Stomach (tissue), 9 donors: ENCODE data around the gene TREX2. TPM values are rescaled to one million over a fixed set of nuclear protein-coding genes. Genes with fewer than 3 reads are reported as not detected.
A peak's percentile ranks its signal among the peaks of the same experiment; 100 is the strongest.

ENCODE experiments used
- DNase-seq, 2 donors: peaks; one replicate each; pipeline versions ENCODE4 v3.0.0 to v3.0.0-alpha.2; 2013 to 2019
- H3K27ac ChIP-seq, 5 donors: fragments of 200-600 bp in 4 of 5; sonication (generic) in 4 of 5; one replicate each; pipeline ENCODE4 v1.5.1; 2013 to 2019; ENCODE audit warnings: mild to moderate bottlenecking in 1 of 5, moderate library complexity in 1 of 5
- H3K27me3 ChIP-seq, 3 donors: fragments of 200-600 bp; sonication (generic); one replicate each; pipeline ENCODE4 v1.5.1; 2017 to 2019; ENCODE audit warnings: mixed run types in 1 of 3
- H3K36me3 ChIP-seq, 4 donors: fragments of 200-600 bp; sonication (generic); 1 replicate in 3 of 4; 2 replicates in 1 of 4; pipeline ENCODE4 v1.5.1; 2016 to 2019
- H3K4me1 ChIP-seq, 4 donors: fragments of 200-600 bp; sonication (generic); one replicate each; pipeline ENCODE4 v1.5.1; 2016 to 2019
- H3K4me3 ChIP-seq, 4 donors: fragments of 200-600 bp; sonication (generic) in 3 of 4; one replicate each; pipeline ENCODE4 v1.5.1; 2016 to 2019; ENCODE audit warnings: mild to moderate bottlenecking in 1 of 4
- H3K9me3 ChIP-seq, 4 donors: fragments of 200-600 bp; sonication (generic); one replicate each; pipeline ENCODE4 v1.5.1; 2016 to 2019
- CTCF ChIP-seq, 7 experiments: fragments of 450-650 bp in 4 of 7; fragments of 200-600 bp in 3 of 7; sonication (generic) in 3 of 7; IDR thresholded peaks; one replicate each; pipeline ENCODE4 v1.5.1; 2016 to 2019; ENCODE audit warnings: antibody characterized with exemption in 7 of 7, control low read depth in 2 of 7, mild to moderate bottlenecking in 1 of 7
- EP300 ChIP-seq: sonication (generic); formaldehyde crosslinking; IDR thresholded peaks from one replicate; pipeline ENCODE4 v1.6.1; 2017; ENCODE audit warnings: antibody characterized with exemption
- POLR2A ChIP-seq, 4 donors: fragments of 450-650 bp; IDR thresholded peaks; one replicate each; pipeline ENCODE4 v1.6.1; 2016; ENCODE audit warnings: antibody characterized with exemption in 4 of 4, control low read depth in 2 of 4, mild to moderate bottlenecking in 1 of 4, moderate library complexity in 1 of 4
- POLR2AphosphoS5 ChIP-seq, 3 donors: sonication (generic); formaldehyde crosslinking; IDR thresholded peaks; one replicate each; pipeline ENCODE4 v1.6.1; 2016; ENCODE audit warnings: antibody characterized with exemption in 3 of 3
- WGBS, 5 donors: extraction: QIAGEN DNeasy Blood & Tissue Kit in 3 of 5; methylation state at CpG; one replicate each; pipeline versions ENCODE4 v1.1.5 to v1.1.7; 2013 to 2018; 5-methylcytosine and 5-hydroxymethylcytosine counted together
- intact Hi-C: fragments of 100-400 bp; cut with DNase I; formaldehyde crosslinking; loops from one replicate; pipeline ENCODE4 v1.15.1; 2023; ENCODE audit warnings: low total_unique reads
- polyA plus RNA-seq, 3 donors: library from polyadenylated mRNA; stranded (reverse); fragments of 200-250 nt; gene quantifications; one replicate each; pipeline ENCODE4 v1.2.3, GENCODE V29; 2013
- total RNA-seq, 5 donors: library from RNA; depleted of rRNA; stranded (reverse); fragments of >200 nt; gene quantifications; one replicate each; pipeline versions ENCODE4 v1.1.0 to v1.2.3, GENCODE V29; 2014 to 2016
- donor health status: healthy with polysubstance abuse.
- donor health status: Bipolar disorder and iron deficiency.
- donor health status: healthy.

TREX2 gene
- total and polyA plus RNA-seq, 8 donors = 0.62 to 13.3 (median 2.2) TPM; not detected in 3

- Histone ChIP-seq H3K27me3 (peaks cover 0 to 5% (median 0%) of the 10 kb centered on the region in 3 donors), H3K9me3 (no peaks in the 10 kb centered on the region), H3K27ac (no peak overlapping the region), H3K4me3 (no peak overlapping the region), H3K4me1 (no peaks in the 10 kb centered on the region), H3K36me3 (peaks cover 0 to 34% (median 25%) of the 10 kb centered on the region in 4 donors)
- no peak for DNase-seq
- intact Hi-C loops = no loop called here
- 54 to 74% (median 68%) methylated on average over 4 to 10 of the region's 10 CpGs; no CpG with 5 or more reads in 1 of the 5 donors for WGBS, 5 donors
- TF ChIP-seq CTCF (IDR thresholded peaks at IDR 0.05) = no peak
- TF ChIP-seq EP300 = no peak
- TF ChIP-seq POLR2AphosphoS5 (IDR thresholded peaks at IDR 0.05) = no peak
- no peak for TF ChIP-seq POLR2A (IDR thresholded peaks at IDR 0.05)
These were observed 730 bp upstream of the TREX2 start for GRCh38 chrX:153446636-153446936.

- Histone ChIP-seq H3K27ac (no peak overlapping the region), H3K4me3 (no peak overlapping the region)
- TF ChIP-seq POLR2A (IDR thresholded peaks at IDR 0.05) (no peak), EP300 (no peak), POLR2AphosphoS5 (IDR thresholded peaks at IDR 0.05) (no peak), CTCF (IDR thresholded peaks at IDR 0.05) (no peak)
These were observed 575 bp downstream of the TREX2 start for GRCh38 chrX:153445106-153445855.

GRCh38 chrX:153444333-153445011 lies 1.4 kb downstream of the TREX2 start:
- Histone ChIP-seq H3K36me3 (peaks cover 0 to 17% (median 9%) of the 10 kb centered on the region in 4 donors), H3K4me1 (no peaks in the 10 kb centered on the region), H3K27me3 (peaks cover 0 to 5% (median 0%) of the 10 kb centered on the region in 3 donors), H3K27ac (no peak overlapping the region), H3K4me3 (no peak overlapping the region), H3K9me3 (peaks cover 0 to 10% (median 4%) of the 10 kb centered on the region in 4 donors)
- WGBS, 5 donors = 83 to 93% (median 89%) methylated on average over 10 to 37 of the region's 37 CpGs
- no peak for DNase-seq
- TF ChIP-seq POLR2AphosphoS5 (IDR thresholded peaks at IDR 0.05) (no peak), EP300 (no peak), CTCF (IDR thresholded peaks at IDR 0.05) (no peak), POLR2A (IDR thresholded peaks at IDR 0.05) (no peak)
- intact Hi-C loops = no loop called here

More at GRCh38 chrX:153445106-153445855, 575 bp downstream of the TREX2 start:
- H3K4me1 ChIP-seq = no peaks in the 10 kb centered on the region
- intact Hi-C loops = no loop called here
- WGBS, 5 donors = 85 to 95% (median 86%) methylated on average over 4 to 35 of the region's 35 CpGs
- peaks cover 0 to 25% (median 17%) of the 10 kb centered on the region in 4 donors for H3K36me3 ChIP-seq
- H3K27me3 ChIP-seq = peaks cover 0 to 5% (median 0%) of the 10 kb centered on the region in 3 donors
- peaks cover 0 to 2% (median 0%) of the 10 kb centered on the region in 4 donors for H3K9me3 ChIP-seq
- no peak for DNase-seq

- no peak for TF ChIP-seq POLR2A (IDR thresholded peaks at IDR 0.05)
- Histone ChIP-seq H3K9me3 (peaks cover 0 to 12% (median 6%) of the 10 kb centered on the region in 4 donors), H3K4me3 (no peak overlapping the region), H3K27me3 (peaks cover 0 to 5% (median 0%) of the 10 kb centered on the region in 3 donors), H3K4me1 (no peaks in the 10 kb centered on the region), H3K36me3 (peaks cover 0 to 11% (median 5%) of the 10 kb centered on the region in 4 donors), H3K27ac (no peak overlapping the region)
- intact Hi-C loops = no loop called here
- 72 to 80% (median 77%) methylated on average over 16 to 25 of the region's 25 CpGs for WGBS, 5 donors
- DNase-seq = peak in 1 of 2 donors; percentile 26
These were observed 2.2 kb downstream of the TREX2 start for GRCh38 chrX:153443476-153444332.
